GM21786 (cell line): ENCODE measurements around the gene KCNN1.
"Not testable (repeated sequence)": the region's sequence is repeated elsewhere in the genome, so short reads cannot be mapped to it uniquely, and the experiment has no call there.

Experiments used
- ATAC-seq: cut with Tn5 transposase; IDR thresholded peaks from one replicate; pipeline ENCODE4 v1.9.1; 2021; ENCODE audit not compliant: unreplicated experiment

The KCNN1 gene

GRCh38 chr19:17967257-17968051 is 547 bp downstream of the KCNN1 start:
- ATAC-seq = no peak

GRCh38 chr19:17968362-17968761 is 1.5 kb downstream of the KCNN1 start:
- no peak for ATAC-seq

GRCh38 chr19:17969096-17969792 is 2.3 kb downstream of the KCNN1 start:
- ATAC-seq = no peak

- ATAC-seq = no peak
Measured at GRCh38 chr19:17972230-17972629, 5.3 kb downstream of the KCNN1 start.

GRCh38 chr19:17973759-17974158 is 6.9 kb downstream of the KCNN1 start:
- no peak for ATAC-seq

- ATAC-seq = no peak
Measured at GRCh38 chr19:17974551-17974950, 7.6 kb downstream of the KCNN1 start.

GRCh38 chr19:17975032-17975431 is 8.1 kb downstream of the KCNN1 start:
- no peak for ATAC-seq

- ATAC-seq = no peak
Measured at GRCh38 chr19:17977021-17977420, 10.1 kb downstream of the KCNN1 start.

GRCh38 chr19:17977488-17977887 is 10.6 kb downstream of the KCNN1 start:
- ATAC-seq = no peak

GRCh38 chr19:17981611-17982010 is 14.7 kb downstream of the KCNN1 start:
- ATAC-seq = no peak

- ATAC-seq = no peak
Measured at GRCh38 chr19:17982430-17982829, 15.5 kb downstream of the KCNN1 start.

- no peak for ATAC-seq
Measured at GRCh38 chr19:17985037-17985818, 18.3 kb downstream of the KCNN1 start.

GRCh38 chr19:17986569-17986968 is 19.7 kb downstream of the KCNN1 start:
- ATAC-seq = not testable (repeated sequence)

- no peak for ATAC-seq
Measured at GRCh38 chr19:17988161-17988560, 21.3 kb downstream of the KCNN1 start.

- ATAC-seq = no peak
Measured at GRCh38 chr19:17989425-17990094, 22.7 kb downstream of the KCNN1 start.

- no peak for ATAC-seq
Measured at GRCh38 chr19:17993076-17993813, 26.3 kb downstream of the KCNN1 start.

GRCh38 chr19:17996826-17997316 is 30.0 kb downstream of the KCNN1 start:
- ATAC-seq = no peak

- ATAC-seq = no peak
Measured at GRCh38 chr19:17997969-17998826, 31.3 kb downstream of the KCNN1 start.

GRCh38 chr19:17998827-17999150 is 31.9 kb downstream of the KCNN1 start:
- no peak for ATAC-seq
